Left hindlimb (tissue), 1 donor: ENCODE measurements around the gene TCHP.

Source experiments
- DNase-seq: peaks from one replicate; pipeline ENCODE4 v3.0.0-alpha.2; 2018

The TCHP gene

DNA sequence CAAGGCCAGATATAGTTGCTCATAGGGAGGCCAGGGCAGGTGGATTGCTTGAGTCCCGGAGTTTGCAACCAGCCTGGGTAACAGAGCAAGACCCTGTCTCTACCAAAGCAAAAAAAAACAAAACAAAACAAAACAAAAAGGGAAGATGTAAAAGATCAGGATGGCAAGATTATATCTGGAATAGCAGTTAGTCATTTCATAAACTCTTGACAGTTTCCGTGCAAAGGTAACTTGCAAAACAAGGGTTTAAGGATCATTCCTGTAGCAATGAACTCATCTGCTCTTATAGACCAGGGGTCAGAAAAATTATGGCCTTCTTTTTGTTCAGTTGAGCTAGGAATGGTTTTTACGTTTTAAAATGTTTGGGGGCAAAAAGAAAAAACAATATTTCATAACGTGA lies 66.5 kb downstream of the TCHP start:
- DNase-seq: no peak

DNA sequence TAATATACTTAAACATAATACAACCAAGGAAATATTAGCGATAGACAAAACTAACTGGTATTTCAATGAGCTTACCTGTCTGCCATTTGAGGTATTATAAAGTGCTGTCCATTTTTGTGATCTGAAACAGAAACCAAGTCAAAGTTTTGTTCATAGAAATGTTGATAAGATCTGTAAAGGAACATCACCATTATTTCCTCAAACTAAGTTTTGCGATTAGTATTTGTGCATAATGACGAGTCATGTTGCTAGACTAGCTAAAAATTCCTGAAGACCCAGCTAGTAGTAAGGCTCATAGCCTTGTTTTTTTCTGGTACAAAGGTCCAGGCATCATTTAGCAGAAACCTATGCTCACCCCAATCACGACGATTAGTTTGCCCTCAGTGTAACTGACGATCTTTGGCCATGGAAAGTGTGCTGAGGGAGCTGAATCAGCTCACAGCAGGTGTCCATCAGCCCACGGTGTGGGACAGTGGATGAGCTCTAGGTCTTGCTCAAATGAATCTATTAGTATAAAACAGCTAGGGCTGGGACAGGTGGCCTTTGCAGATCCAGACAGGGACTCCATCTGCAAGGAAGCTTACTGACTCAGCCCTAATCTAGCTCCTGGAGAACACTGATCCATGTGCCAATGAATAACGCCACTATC lies 67.4 kb downstream of the TCHP start:
- DNase-seq: no peak
